SJSA1 (cell line): ENCODE data around the gene ADGRD1. TPM values are rescaled to one million over a fixed set of nuclear protein-coding genes. Genes with fewer than 3 reads are reported as not detected.
"Not testable (repeated sequence)": the region's sequence is repeated elsewhere in the genome, so short reads cannot be mapped to it uniquely, and the experiment has no call there.

Experiments used
- DNase-seq, 2 experiments: peaks; one replicate each; pipeline ENCODE4 v3.0.0-alpha.2; 2015 to 2020; ENCODE audit warnings: low spot score in 2 of 2, low read depth in 1 of 2
- H3K27ac ChIP-seq: fragments of 250-450 bp; sonication (Bioruptor Pico); 2 replicates; pipeline ENCODE4 v1.5.1; 2020; ENCODE audit warnings: mild to moderate bottlenecking, moderate library complexity
- H3K27me3 ChIP-seq: fragments of 250-450 bp; sonication (Bioruptor Pico); replicated peaks from 2 replicates; pipeline ENCODE4 v1.5.1; 2020; ENCODE audit warnings: mild to moderate bottlenecking, moderate library complexity
- H3K36me3 ChIP-seq: fragments of 250-450 bp; sonication (Bioruptor Pico); 2 replicates; pipeline ENCODE4 v1.5.1; 2020; ENCODE audit warnings: mild to moderate bottlenecking
- H3K4me1 ChIP-seq: fragments of 250-450 bp; sonication (Bioruptor Pico); replicated peaks from 2 replicates; pipeline ENCODE4 v1.6.1; 2021; ENCODE audit warnings: mild to moderate bottlenecking
- H3K4me3 ChIP-seq: fragments of 250-450 bp; sonication (Bioruptor Pico); 2 replicates; pipeline ENCODE4 v1.5.1; 2020; ENCODE audit warnings: mild to moderate bottlenecking
- H3K9me3 ChIP-seq: fragments of 250-450 bp; sonication (Bioruptor Pico); replicated peaks from 2 replicates; pipeline ENCODE4 v1.5.1; 2020; ENCODE audit warnings: mild to moderate bottlenecking
- total RNA-seq: library from RNA; depleted of rRNA; stranded (reverse); fragments of >200 nt; shearing (Covaris generic); gene quantifications from 2 replicates; pipeline ENCODE4 v1.2.3, GENCODE V29; 2014

ADGRD1 gene
- total RNA-seq, 1 experiment from 2014 or later = 1.0 TPM

- Histone ChIP-seq H3K4me3 (no peak overlapping the region), H3K36me3 (no peaks in the 10 kb centered on the region), H3K27me3 (no peaks in the 10 kb centered on the region), H3K4me1 (peaks cover 60% of the 10 kb centered on the region), H3K27ac (peak overlapping the region; percentile 94), H3K9me3 (no peaks in the 10 kb centered on the region)
- DNase-seq = peak; percentile 74 to 77
Measured at GRCh38 chr12:131112700-131113290, 159.1 kb downstream of the ADGRD1 start.

GRCh38 chr12:131113568-131114270, 160.0 kb downstream of the ADGRD1 start:
- Histone ChIP-seq H3K36me3 (no peaks in the 10 kb centered on the region), H3K4me3 (no peak overlapping the region), H3K4me1 (peaks cover 60% of the 10 kb centered on the region), H3K9me3 (no peaks in the 10 kb centered on the region), H3K27me3 (no peaks in the 10 kb centered on the region), H3K27ac (peak overlapping the region; percentile 94)
- DNase-seq = no peak

- DNase-seq = no peak
- Histone ChIP-seq H3K27me3 (no peaks in the 10 kb centered on the region), H3K9me3 (no peaks in the 10 kb centered on the region), H3K36me3 (no peaks in the 10 kb centered on the region), H3K4me1 (peaks cover 60% of the 10 kb centered on the region), H3K4me3 (no peak overlapping the region), H3K27ac (peak overlapping the region; percentile 94)
Measured at GRCh38 chr12:131114271-131114670, 160.6 kb downstream of the ADGRD1 start.

- DNase-seq = peak; percentile 90 to 96
Measured at GRCh38 chr12:131114942-131115584, 161.4 kb downstream of the ADGRD1 start.

GRCh38 chr12:131115766-131116467, 162.2 kb downstream of the ADGRD1 start:
- H3K9me3 ChIP-seq = no peaks in the 10 kb centered on the region
- H3K27ac ChIP-seq = peak overlapping the region; percentile 76
- no peaks in the 10 kb centered on the region for H3K36me3 ChIP-seq
- H3K27me3 ChIP-seq = no peaks in the 10 kb centered on the region
- H3K4me3 ChIP-seq = no peak overlapping the region
- peaks cover 56% of the 10 kb centered on the region for H3K4me1 ChIP-seq
- peak in 1 of 2 experiments; percentile 7 for DNase-seq

More at GRCh38 chr12:131114942-131115584, 161.4 kb downstream of the ADGRD1 start:
- Histone ChIP-seq H3K4me1 (peaks cover 60% of the 10 kb centered on the region), H3K27ac (peak overlapping the region; percentile 94), H3K4me3 (no peak overlapping the region), H3K36me3 (no peaks in the 10 kb centered on the region), H3K9me3 (no peaks in the 10 kb centered on the region), H3K27me3 (no peaks in the 10 kb centered on the region)

- H3K27ac ChIP-seq = no peak overlapping the region
- H3K27me3 ChIP-seq = no peaks in the 10 kb centered on the region
- no peak overlapping the region for H3K4me3 ChIP-seq
- peaks cover 50% of the 10 kb centered on the region for H3K4me1 ChIP-seq
- no peaks in the 10 kb centered on the region for H3K9me3 ChIP-seq
- DNase-seq = no peak
- H3K36me3 ChIP-seq = no peaks in the 10 kb centered on the region
Measured at GRCh38 chr12:131116468-131117117, 162.9 kb downstream of the ADGRD1 start.

- Histone ChIP-seq H3K4me1 (peaks cover 39% of the 10 kb centered on the region), H3K36me3 (no peaks in the 10 kb centered on the region), H3K27me3 (no peaks in the 10 kb centered on the region), H3K4me3 (no peak overlapping the region), H3K9me3 (no peaks in the 10 kb centered on the region), H3K27ac (no peak overlapping the region)
- no peak for DNase-seq
Measured at GRCh38 chr12:131117438-131118245, 163.9 kb downstream of the ADGRD1 start.

- no peaks in the 10 kb centered on the region for H3K9me3 ChIP-seq
- no peak for DNase-seq
- H3K4me1 ChIP-seq = peaks cover 32% of the 10 kb centered on the region
- H3K27me3 ChIP-seq = no peaks in the 10 kb centered on the region
- no peak overlapping the region for H3K27ac ChIP-seq
- no peaks in the 10 kb centered on the region for H3K36me3 ChIP-seq
- H3K4me3 ChIP-seq = no peak overlapping the region
Measured at GRCh38 chr12:131118371-131118770, 164.7 kb downstream of the ADGRD1 start.

GRCh38 chr12:131119345-131119744, 165.6 kb downstream of the ADGRD1 start:
- DNase-seq, H3K36me3 ChIP-seq: not testable (repeated sequence)

GRCh38 chr12:131119936-131120335, 166.2 kb downstream of the ADGRD1 start:
- Histone ChIP-seq H3K9me3 (no peaks in the 10 kb centered on the region), H3K27ac (no peak overlapping the region), H3K27me3 (no peaks in the 10 kb centered on the region)

More at GRCh38 chr12:131119345-131119744, 165.6 kb downstream of the ADGRD1 start:
- not testable (repeated sequence) for H3K4me3 ChIP-seq, H3K9me3 ChIP-seq, H3K27ac ChIP-seq, H3K27me3 ChIP-seq
- peaks cover 22% of the 10 kb centered on the region for H3K4me1 ChIP-seq

GRCh38 chr12:131120831-131121271, 167.1 kb downstream of the ADGRD1 start:
- Histone ChIP-seq H3K4me3 (no peak overlapping the region), H3K4me1 (peaks cover 9% of the 10 kb centered on the region), H3K27me3 (no peaks in the 10 kb centered on the region), H3K27ac (no peak overlapping the region), H3K36me3 (no peaks in the 10 kb centered on the region), H3K9me3 (no peaks in the 10 kb centered on the region)
- DNase-seq = peak in 1 of 2 experiments; percentile 30

More at GRCh38 chr12:131119936-131120335, 166.2 kb downstream of the ADGRD1 start:
- H3K4me3 ChIP-seq = no peak overlapping the region
- DNase-seq = no peak
- H3K4me1 ChIP-seq = peaks cover 18% of the 10 kb centered on the region
- no peaks in the 10 kb centered on the region for H3K36me3 ChIP-seq

GRCh38 chr12:131121705-131122405, 168.1 kb downstream of the ADGRD1 start:
- Histone ChIP-seq H3K4me3 (no peak overlapping the region), H3K36me3 (no peaks in the 10 kb centered on the region), H3K27ac (no peak overlapping the region), H3K4me1 (no peaks in the 10 kb centered on the region; the same call in 1 of the 2 replicates), H3K27me3 (no peaks in the 10 kb centered on the region), H3K9me3 (no peaks in the 10 kb centered on the region)
- peak in 1 of 2 experiments; percentile 28 for DNase-seq
